ENCODE data around the gene PAEP. TPM values are rescaled to one million over a fixed set of nuclear protein-coding genes. Genes with fewer than 3 reads are reported as not detected.

PAEP gene
- total and polyA plus RNA-seq, 4 donors: not detected

GRCh38 chr9:135574943-135575342, 13.4 kb downstream of the PAEP start:
- Histone ChIP-seq H3K27ac (ENCODE audit: low read depth in 1 of 2, low read length in 2 of 2) (no peak overlapping the region), H3K9ac (ENCODE audit: low read depth in 1 of 2, low read length in 2 of 2) (no peak overlapping the region), H3K4me3 (ENCODE audit: low read depth in 1 of 3, low read length in 3 of 3) (no peak overlapping the region), H3K27me3 (ENCODE audit: control insufficient read depth in 4 of 4, insufficient read depth in 4 of 4, low read length in 3 of 4) (peaks cover 0 to 14% (median 2%) of the 10 kb centered on the region in 4 donors), H3K4me1 (ENCODE audit: control insufficient read depth in 4 of 4, insufficient read depth in 4 of 4, low read length in 3 of 4) (no peaks in the 10 kb centered on the region), H3K36me3 (ENCODE audit: control insufficient read depth in 4 of 4, insufficient read depth in 3 of 4, low read depth in 1 of 4, low read length in 3 of 4) (no peaks in the 10 kb centered on the region), H3K9me3 (ENCODE audit: control insufficient read depth in 4 of 4, low read length in 3 of 4) (no peaks in the 10 kb centered on the region)
- DNase-seq (ENCODE audit: low spot score): no peak
- TF ChIP-seq JUND (IDR thresholded peaks at IDR 0.05) (no peak), REST (IDR thresholded peaks at IDR 0.05) (no peak), ZBTB33 (IDR thresholded peaks at IDR 0.05) (no peak), NR2F2 (IDR thresholded peaks at IDR 0.05) (no peak)
- WGBS: 90% methylated on average over 15 of the region's 15 CpGs

- Histone ChIP-seq H3K9me3 (ENCODE audit: control insufficient read depth in 4 of 4, low read length in 3 of 4) (no peaks in the 10 kb centered on the region), H3K9ac (ENCODE audit: low read depth in 1 of 2, low read length in 2 of 2) (no peak overlapping the region), H3K27me3 (ENCODE audit: control insufficient read depth in 4 of 4, insufficient read depth in 4 of 4, low read length in 3 of 4) (peaks cover 0 to 12% (median 2%) of the 10 kb centered on the region in 4 donors), H3K27ac (ENCODE audit: low read depth in 1 of 2, low read length in 2 of 2) (no peak overlapping the region), H3K4me1 (ENCODE audit: control insufficient read depth in 4 of 4, insufficient read depth in 4 of 4, low read length in 3 of 4) (no peaks in the 10 kb centered on the region), H3K36me3 (ENCODE audit: control insufficient read depth in 4 of 4, insufficient read depth in 3 of 4, low read depth in 1 of 4, low read length in 3 of 4) (no peaks in the 10 kb centered on the region), H3K4me3 (ENCODE audit: low read depth in 1 of 3, low read length in 3 of 3) (no peak overlapping the region)
- WGBS: 81% methylated on average over 22 of the region's 22 CpGs
- TF ChIP-seq FOXA1 (IDR thresholded peaks at IDR 0.05): no peak
- no peak for TF ChIP-seq MAX (IDR thresholded peaks at IDR 0.05)
- TF ChIP-seq REST (IDR thresholded peaks at IDR 0.05): no peak
- TF ChIP-seq EGR1 (IDR thresholded peaks at IDR 0.05; ENCODE audit: low read depth in 2 of 2): no peak
- TF ChIP-seq NR2F2 (IDR thresholded peaks at IDR 0.05): no peak
- no peak for DNase-seq (ENCODE audit: low spot score)
Measured at GRCh38 chr9:135575995-135576631, 14.6 kb downstream of the PAEP start.
